Hematopoietic multipotent progenitor cell treated with erythropoietin and hydrocortisone succinate and interleukin-3 and kit ligand, for 17 days (in vitro differentiated cells): ENCODE results near the gene RNF115.
"Not testable (repeated sequence)": the region's sequence is repeated elsewhere in the genome, so short reads cannot be mapped to it uniquely, and the experiment has no call there.

Source experiments
- DNase-seq: peaks from one replicate; pipeline ENCODE4 v3.0.0-alpha.2; 2015; ENCODE audit warnings: low spot score

The RNF115 gene

DNA sequence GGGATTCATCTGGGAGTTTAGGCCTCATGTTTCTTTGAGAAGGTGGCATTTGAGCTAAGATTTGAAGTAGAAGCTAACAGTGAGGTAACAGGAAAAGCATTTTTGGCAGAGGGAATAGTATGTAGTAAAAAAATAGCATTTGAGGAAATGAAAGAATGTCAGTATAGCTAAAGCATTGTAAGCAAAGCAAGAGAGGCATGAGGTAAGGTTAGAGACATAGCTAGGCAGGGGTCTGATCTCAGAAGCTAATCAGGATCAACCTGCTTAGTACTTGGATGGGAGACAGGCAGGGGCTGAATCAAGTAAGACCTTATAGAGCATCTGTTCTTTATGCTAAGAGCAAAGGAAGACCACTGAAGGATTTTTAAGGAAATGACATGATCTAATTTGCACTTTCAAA is 4.1 kb upstream of the RNF115 start:
- DNase-seq = no peak

- DNase-seq = peak; percentile 39
Observed at GRCh38 chr1:145826030-145826429, 2.1 kb upstream of the RNF115 start.

DNA sequence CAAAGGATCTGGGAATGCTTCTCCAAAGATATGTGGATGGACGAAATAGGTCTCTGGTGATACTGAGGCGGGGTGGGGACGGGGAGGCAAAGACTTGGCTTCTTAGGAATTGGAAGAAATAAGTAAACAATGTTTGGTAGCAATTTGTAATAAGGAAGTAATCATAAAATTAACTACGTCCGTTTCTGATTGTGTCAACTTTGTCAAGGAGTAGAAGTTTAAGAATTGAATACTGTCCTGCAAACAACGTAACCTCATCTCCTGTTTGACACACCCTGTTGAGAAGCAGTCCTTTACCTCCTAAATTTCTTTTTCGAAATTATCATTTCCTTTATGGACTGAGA is 576 bp upstream of the RNF115 start:
- DNase-seq = peak; percentile 52

DNA sequence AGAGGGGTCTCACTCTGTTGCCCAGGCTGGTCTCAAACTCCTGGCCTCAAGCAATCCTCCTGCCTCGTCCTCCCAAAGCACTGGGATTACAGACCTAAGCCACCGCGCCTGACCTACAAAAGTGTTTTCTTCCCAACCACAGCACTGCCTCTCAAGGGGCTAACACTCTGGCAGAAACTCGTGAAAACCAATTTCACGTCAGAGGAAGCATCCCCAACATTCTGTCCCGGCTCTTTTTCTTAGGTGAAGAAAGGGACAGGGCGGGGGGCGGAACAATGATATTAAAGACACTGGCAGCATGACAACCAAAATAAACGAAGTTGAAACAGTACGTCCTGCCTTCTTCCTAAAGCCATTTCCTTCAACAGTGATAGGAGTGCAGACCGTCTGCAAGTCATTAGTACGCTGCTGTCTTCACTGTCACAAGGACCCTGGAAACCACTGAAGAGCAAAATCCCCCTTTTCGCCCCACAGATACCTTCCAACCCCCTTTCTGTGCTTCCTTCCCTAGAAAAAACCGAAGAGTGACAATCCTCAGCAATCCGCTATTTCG is 1.0 kb downstream of the RNF115 start:
- not testable (repeated sequence) for DNase-seq

DNA sequence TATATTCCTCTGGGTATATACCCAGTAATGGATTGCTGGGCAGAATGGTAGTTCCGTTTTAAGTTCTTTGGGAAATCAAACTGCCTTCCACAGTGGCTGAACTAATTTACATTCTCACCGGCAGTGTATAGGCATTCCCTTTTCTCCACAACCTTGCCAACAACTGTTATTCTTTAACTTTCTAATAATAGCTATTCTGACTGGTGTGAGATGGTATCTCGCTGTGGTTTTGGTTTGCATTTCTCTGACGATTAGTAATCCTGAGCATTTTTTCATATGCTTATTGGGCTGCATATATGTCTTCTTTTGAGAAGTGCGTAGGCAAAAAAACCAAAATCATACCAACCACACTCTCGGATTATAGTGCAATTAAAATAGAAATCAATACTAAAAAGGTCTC is 5.8 kb downstream of the RNF115 start:
- DNase-seq = not testable (repeated sequence)

DNA sequence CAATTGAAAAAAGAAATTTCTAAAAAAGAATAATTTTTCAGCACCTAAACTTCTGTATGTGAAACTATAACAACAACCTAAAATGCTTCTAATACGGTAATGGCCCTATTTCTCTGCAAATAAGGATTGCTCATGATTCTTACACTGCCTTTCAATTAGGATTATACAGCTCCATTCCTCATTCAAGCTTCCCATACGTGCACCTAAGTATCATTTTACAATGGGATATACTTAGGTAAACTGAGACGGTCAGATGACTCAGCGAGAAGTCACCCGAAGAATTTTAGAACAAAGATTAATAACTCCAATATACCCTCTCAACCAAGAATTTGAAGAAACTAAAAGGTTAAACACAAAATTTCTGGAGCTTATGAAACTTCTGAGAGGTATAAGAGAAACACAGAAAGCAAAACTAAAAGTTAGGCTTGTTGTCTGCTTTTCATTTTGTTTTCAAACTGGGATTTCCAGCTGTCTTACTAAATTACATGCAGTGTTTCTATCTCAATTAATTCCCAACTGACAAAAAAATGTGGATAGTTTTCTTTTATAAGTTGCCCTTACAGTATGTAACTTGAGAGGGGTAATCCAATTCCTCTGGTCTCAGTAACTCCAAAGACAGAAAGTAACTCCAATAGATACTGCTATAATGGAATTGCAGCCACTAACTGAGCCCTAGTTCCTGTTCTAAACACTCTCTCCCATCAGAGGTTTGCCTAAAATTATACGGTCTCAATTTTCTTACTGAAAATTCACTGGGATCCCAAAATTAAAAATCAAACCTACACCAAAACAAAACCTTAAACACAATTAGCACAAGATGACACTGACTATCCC is 10.7 kb downstream of the RNF115 start:
- DNase-seq = not testable (repeated sequence)

DNA sequence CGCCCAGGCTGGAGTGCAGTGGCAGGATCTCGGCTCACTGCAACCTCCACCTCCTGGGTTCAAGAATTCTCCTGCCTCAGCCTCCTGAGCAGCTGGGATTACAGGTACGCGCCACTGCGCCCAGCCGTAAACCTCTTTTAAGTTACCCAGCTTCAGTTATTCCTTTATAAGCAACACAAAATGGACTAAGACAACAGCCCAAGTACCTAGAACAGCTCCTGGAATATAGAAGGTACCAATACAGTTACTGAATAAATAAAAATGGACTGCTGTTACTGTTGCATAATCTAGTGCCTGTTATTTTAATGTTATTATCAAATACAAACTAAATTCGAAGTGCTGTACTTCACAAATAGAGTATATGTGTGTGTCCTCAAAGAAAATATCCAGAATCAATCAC is 17.1 kb downstream of the RNF115 start:
- DNase-seq = no peak

DNA sequence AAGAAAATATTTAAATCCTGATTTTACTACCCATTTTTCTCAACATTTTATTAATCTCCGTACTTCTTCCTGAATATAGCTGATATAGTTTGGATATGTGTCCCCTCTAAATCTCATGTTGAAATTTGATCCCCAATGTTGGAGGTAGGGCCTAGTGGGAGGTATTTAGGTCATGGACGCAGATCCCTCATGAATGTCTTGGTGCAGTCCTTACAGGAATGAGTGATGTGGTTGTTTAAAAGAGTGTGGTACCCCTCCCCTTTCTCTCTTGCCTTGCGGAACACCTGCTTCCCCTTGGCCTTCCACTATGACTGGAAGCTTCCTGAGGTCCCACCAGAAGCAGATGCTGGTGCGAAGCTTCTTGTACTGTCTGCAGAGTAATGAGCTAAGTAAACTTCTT is 17.5 kb downstream of the RNF115 start:
- no peak for DNase-seq

- no peak for DNase-seq
Observed at GRCh38 chr1:145805057-145805456, 18.8 kb downstream of the RNF115 start.

DNA sequence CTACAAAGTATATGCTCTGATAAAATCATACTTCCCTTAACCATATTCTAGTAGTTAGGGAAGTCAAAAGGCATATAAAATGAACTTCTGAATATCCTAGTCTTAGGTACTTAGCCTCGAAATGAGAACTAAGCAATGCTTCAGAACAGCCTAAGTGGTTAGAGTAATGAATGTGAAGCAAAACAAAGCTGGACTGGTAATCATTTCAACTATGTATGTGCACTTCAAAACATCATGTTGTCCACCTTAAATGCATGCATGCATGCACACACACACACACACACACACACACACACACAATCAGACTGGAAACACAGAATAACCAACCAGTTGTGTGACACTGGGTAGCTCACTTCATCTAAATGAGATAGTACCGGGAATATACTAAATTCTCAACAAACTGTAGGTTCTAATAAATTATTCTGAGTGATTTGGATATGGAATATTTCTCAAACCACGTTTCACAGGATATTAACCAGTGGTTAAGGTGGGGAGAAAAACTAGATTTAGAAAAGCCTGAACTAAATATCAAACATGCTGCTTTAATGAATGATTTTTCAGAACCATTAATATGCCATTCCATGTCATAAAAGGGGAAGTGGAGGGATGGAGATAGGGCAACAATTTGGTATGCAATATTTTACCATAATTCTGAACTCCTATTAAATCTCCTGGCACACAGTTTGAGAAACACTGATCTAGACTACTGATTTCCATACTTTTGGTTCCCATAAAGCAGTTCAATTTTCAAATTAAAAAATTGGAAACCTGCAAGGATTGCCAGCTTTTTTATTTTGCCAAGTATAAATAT is 19.5 kb downstream of the RNF115 start:
- no peak for DNase-seq

GRCh38 chr1:145799806-145800205 is 24.1 kb downstream of the RNF115 start:
- no peak for DNase-seq

DNA sequence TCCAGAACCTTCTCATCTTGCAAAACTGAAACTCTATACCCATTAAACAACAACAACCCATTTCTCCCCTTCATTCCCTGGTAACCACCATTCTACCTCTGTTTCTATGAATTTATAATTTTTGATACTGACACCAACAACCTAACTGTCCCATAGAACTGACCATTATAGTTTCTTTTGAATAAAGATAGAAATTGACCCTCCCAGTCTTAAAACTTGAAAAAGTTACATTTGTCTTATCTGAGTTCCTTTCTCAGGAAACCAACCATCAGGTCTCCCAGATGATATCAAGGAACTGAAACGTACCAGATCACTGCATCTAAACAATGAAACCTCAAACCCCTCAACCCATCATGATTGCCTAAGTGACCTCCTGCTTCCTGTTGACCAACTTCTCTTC is 27.1 kb downstream of the RNF115 start:
- DNase-seq = no peak

DNA sequence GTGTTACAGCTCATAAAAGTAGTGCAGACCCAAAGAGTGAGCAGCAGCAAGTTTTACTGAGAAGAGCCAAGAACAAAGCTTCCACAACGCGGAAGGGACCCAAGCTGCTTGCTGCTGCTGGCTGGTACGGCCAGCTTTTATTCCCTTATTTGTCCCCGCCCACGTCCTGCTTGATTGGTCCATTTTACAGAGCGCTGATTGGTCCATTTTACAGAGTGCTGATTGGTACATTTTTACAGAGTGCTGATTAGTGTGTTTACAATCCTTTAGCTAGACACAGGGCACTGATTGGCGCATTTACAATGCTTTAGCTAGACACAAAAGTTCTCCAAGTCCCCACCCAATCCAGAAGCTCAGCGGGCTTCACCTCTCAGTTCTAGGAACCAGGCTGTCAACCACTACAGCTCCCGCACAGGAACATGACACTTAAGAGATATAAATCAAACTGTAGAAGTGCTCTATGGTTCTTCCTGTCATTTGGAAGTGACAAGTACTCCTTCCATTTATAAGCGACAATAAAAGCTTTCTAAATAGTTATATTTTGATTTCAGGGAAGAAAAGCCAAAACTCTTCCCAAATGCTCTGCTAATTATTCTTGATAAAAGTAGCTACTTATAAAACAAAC is 28.5 kb downstream of the RNF115 start:
- DNase-seq = no peak

DNA sequence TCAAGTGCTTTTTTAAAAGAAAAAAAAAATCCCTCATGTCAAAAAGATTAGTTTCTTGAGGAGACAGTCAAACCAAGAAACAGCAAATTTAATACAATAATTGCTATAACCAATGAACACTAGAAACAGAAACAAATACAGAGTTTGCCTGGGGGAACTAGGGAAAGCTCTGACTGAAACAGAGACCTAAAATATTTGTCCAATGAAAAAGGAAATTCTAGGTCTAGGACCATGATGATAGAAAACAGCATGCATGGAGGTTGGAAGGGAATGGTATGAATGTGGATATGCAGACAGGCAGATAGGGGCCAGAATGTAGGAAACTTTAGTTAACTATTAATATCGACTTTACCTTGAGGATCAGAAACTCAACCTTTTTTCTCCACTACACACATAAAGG is 31.4 kb downstream of the RNF115 start:
- DNase-seq = no peak

DNA sequence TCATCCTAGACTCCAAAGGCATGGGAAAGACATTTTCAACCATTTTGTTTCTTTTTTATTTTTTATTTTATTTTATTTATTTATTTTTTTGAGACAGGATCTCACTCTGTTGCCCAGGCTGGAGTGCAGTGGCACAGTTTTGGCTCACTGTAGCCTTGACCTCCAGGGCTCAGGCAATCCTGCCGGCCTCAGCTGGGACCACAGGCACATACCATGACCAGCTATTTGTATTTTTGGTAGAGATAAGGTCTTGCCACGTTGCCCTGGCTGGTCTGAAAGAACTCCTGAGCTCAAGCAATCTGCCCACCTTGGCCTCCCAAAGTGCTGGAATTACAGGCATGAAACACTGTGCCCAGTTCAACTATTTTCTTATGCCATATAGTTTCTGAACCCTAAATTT is 32.0 kb downstream of the RNF115 start:
- not testable (repeated sequence) for DNase-seq

DNA sequence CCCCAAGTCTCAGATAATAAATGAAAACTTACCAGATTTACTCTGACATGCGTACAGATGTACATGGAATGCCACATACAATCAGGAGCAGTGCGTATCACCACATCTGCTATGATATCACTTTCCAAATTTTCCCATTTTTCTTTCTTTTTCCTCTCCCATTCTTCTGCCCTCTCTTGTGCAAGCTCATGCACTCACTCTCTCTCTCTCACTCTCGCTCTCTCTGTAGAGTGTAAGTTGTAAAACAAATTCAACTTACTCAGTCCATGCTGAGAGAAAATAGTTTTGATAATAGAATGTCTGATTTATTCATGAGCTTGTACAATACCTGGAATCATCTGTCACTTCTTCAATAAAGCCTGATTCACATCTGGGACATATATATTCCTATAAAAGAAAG is 35.3 kb downstream of the RNF115 start:
- DNase-seq = no peak

DNA sequence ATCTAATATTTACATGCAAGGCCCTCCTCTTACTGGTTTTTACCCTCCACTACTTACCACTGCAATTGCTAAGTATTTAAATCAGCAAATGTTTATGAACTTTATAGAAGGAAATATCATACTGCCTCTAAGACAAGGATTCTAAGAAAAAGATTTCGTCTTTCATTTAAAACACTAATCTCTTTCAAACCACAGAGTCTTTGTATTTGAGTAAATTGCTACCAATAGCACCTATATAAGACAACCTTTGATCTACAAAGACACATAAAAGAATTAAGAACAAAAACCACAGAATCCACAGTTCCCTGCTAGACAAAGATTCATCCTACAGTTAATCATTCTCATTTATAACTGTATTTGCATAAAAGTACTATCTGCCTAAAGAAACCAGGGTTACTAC is 37.6 kb downstream of the RNF115 start:
- no peak for DNase-seq

GRCh38 chr1:145785547-145785946 is 38.3 kb downstream of the RNF115 start:
- DNase-seq = no peak

DNA sequence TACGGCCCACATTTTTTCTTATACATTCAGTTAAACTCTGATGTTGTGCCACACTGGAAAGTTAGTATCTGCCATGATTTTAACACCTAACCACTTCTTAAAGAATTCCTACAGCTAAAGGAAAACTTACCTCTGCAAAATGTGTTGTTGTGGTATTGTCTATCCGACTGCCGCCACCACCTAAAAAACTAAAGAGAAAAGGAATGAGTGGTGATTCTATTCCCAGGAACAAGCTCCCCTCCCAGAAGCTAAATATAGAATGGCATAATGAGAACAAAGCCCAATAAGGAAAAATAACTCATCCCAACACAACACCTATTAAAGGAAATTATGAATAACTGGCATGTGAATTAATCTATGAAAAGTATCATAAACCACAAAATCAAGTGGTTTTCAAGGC is 39.5 kb downstream of the RNF115 start:
- no peak for DNase-seq

GRCh38 chr1:145782272-145783099 is 41.4 kb downstream of the RNF115 start:
- DNase-seq = no peak

GRCh38 chr1:145778146-145778540 is 45.8 kb downstream of the RNF115 start:
- DNase-seq = no peak
